Caco-2 (cell line): Measurements from ENCODE around the gene IL1RL1. TPM values are rescaled to one million over a fixed set of nuclear protein-coding genes. Genes with fewer than 3 reads are reported as not detected.

Experiments used
- BruUV-seq: library from RNA; stranded (reverse); fragments of 400-500 nt; replicated peaks from 2 replicates; lab custom pipeline; 2021; lab: Mats Ljungman, UMichigan
- CTCF ChIA-PET: fragments of 300-600 bp; sonication (Branson Sonifier 250); formaldehyde crosslinking; loops from one replicate; lab custom pipeline; 2022; ENCODE audit warnings: antibody characterized with exemption; lab: Charles Lee
- POLR2A ChIA-PET: fragments of 300-600 bp; sonication (Branson Sonifier 250); formaldehyde crosslinking; loops from one replicate; lab custom pipeline; 2022; ENCODE audit warnings: antibody characterized with exemption; lab: Charles Lee
- DNase-seq, 2 experiments: peaks; one replicate each; pipeline versions ENCODE4 v3.0.0 to v3.0.0-alpha.2; 2020 to 2022
- H3K27me3 ChIP-seq: replicated peaks from 2 replicates; pipeline ENCODE4 v1.6.0; 2011; ENCODE audit warnings: low read length; ENCODE audit not compliant: control insufficient read depth, insufficient read depth
- H3K36me3 ChIP-seq: 2 replicates; pipeline ENCODE4 v1.5.1; 2011; ENCODE audit warnings: low read length; ENCODE audit not compliant: control insufficient read depth, insufficient read depth
- H3K4me1 ChIP-seq: fragments of 250-450 bp; sonication (Bioruptor Pico); 2 replicates; pipeline ENCODE4 v1.5.1; 2020; ENCODE audit warnings: mild to moderate bottlenecking
- H3K4me3 ChIP-seq: 2 replicates; pipeline ENCODE4 v1.5.1; 2011; ENCODE audit warnings: low read depth, mild to moderate bottlenecking, control low read depth, low read length
- H3K9me3 ChIP-seq: fragments of 250-450 bp; sonication (Bioruptor Pico); 2 replicates; pipeline ENCODE4 v1.5.1; 2020; ENCODE audit warnings: mild to moderate bottlenecking, moderate library complexity
- H3K27ac Mint-ChIP-seq: one replicate; pipeline ENCODE4 v1.8.0; 2022; ENCODE audit warnings: mixed read lengths; ENCODE audit not compliant: unreplicated experiment
- H3K27me3 Mint-ChIP-seq: one replicate; pipeline ENCODE4 v1.8.0; 2022; ENCODE audit warnings: mixed read lengths; ENCODE audit not compliant: insufficient read depth, unreplicated experiment
- H3K36me3 Mint-ChIP-seq: one replicate; pipeline ENCODE4 v1.8.0; 2022; ENCODE audit warnings: mild to moderate bottlenecking, mixed read lengths; ENCODE audit not compliant: insufficient read depth, unreplicated experiment
- H3K4me1 Mint-ChIP-seq: one replicate; pipeline ENCODE4 v1.8.0; 2022; ENCODE audit warnings: low read depth, mixed read lengths; ENCODE audit not compliant: unreplicated experiment
- H3K4me3 Mint-ChIP-seq: one replicate; pipeline ENCODE4 v1.8.0; 2022; ENCODE audit warnings: mild to moderate bottlenecking, moderate library complexity, mixed read lengths; ENCODE audit not compliant: unreplicated experiment
- H3K9me3 Mint-ChIP-seq: one replicate; pipeline ENCODE4 v1.8.0; 2022; ENCODE audit warnings: mixed read lengths; ENCODE audit not compliant: unreplicated experiment
- intact Hi-C: fragments of 100-400 bp; cut with micrococcal nuclease; formaldehyde crosslinking; loops from one replicate; pipeline ENCODE4 v1.10.0; 2022; ENCODE audit not compliant: unreplicated experiment
- total RNA-seq: library from RNA; stranded (reverse); gene quantifications from 2 replicates; pipeline ENCODE4 v1.2.3, GENCODE V29; 2022
- TF ChIP-seq, protein P1 (sequence below), 2 experiments: fragments of 200-600 bp in 1 of 2; IDR thresholded peaks; 1 replicate in 1 of 2; 2 replicates in 1 of 2; pipeline versions ENCODE4 v1.5.1 to v1.8.0; 2011 to 2022; ENCODE audit warnings: antibody characterized with exemption in 1 of 2, control low read depth in 1 of 2, inconsistent platforms in 1 of 2, low read depth in 1 of 2, low read length in 1 of 2, mild to moderate bottlenecking in 1 of 2, moderate library complexity in 1 of 2; ENCODE audit not compliant: insufficient read depth in 1 of 2, severe bottlenecking in 1 of 2, unreplicated experiment in 1 of 2

The IL1RL1 gene
- total RNA-seq, 1 experiment from 2014 or later, result not detected

DNA sequence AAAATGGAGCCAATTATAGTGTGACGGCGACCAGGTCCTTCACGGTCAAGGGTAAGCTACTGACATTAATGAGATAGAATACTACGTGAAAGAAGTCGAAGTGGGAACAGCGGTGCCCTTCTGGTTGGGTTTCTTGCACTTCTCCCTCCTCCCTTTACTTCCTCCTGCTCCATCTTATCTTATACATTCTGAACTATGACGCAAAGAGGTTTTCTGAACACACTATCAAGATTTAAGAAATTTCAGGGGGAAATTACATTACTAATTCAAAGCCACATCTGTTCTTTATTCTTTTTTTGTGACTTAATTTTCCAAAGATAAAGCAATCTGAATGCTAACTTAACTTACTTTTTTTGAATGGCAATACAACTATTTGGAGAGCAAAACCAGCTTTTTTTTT is 29.4 kb downstream of the IL1RL1 start:
- Mint-ChIP-seq H3K36me3 (no peaks in the 10 kb centered on the region), H3K4me1 (no peaks in the 10 kb centered on the region), H3K27ac (no peak overlapping the region), H3K9me3 (no peaks in the 10 kb centered on the region), H3K4me3 (no peak overlapping the region), H3K27me3 (no peaks in the 10 kb centered on the region)
- intact Hi-C loops, result no loop called here
- Histone ChIP-seq H3K27me3 (peaks cover 1% of the 10 kb centered on the region), H3K4me1 (no peaks in the 10 kb centered on the region), H3K9me3 (no peaks in the 10 kb centered on the region), H3K4me3 (no peak overlapping the region), H3K36me3 (no peaks in the 10 kb centered on the region)
- TF ChIP-seq, protein P1, sequence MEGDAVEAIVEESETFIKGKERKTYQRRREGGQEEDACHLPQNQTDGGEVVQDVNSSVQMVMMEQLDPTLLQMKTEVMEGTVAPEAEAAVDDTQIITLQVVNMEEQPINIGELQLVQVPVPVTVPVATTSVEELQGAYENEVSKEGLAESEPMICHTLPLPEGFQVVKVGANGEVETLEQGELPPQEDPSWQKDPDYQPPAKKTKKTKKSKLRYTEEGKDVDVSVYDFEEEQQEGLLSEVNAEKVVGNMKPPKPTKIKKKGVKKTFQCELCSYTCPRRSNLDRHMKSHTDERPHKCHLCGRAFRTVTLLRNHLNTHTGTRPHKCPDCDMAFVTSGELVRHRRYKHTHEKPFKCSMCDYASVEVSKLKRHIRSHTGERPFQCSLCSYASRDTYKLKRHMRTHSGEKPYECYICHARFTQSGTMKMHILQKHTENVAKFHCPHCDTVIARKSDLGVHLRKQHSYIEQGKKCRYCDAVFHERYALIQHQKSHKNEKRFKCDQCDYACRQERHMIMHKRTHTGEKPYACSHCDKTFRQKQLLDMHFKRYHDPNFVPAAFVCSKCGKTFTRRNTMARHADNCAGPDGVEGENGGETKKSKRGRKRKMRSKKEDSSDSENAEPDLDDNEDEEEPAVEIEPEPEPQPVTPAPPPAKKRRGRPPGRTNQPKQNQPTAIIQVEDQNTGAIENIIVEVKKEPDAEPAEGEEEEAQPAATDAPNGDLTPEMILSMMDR (IDR thresholded peaks at IDR 0.05; ENCODE audit: insufficient read depth in 1 of 2, low read depth in 1 of 2, low read length in 1 of 2, severe bottlenecking in 1 of 2, unreplicated experiment in 1 of 2), result no peak
- ChIA-PET CTCF (interaction anchor here (0.6 kb wide), 1 partner anchor 807 kb away, joined by 4 read pairs; no protein-coding TSS in a partner anchor), POLR2A (no interaction called here)
- no TSS peak for BruUV-seq
- no peak for DNase-seq

DNA sequence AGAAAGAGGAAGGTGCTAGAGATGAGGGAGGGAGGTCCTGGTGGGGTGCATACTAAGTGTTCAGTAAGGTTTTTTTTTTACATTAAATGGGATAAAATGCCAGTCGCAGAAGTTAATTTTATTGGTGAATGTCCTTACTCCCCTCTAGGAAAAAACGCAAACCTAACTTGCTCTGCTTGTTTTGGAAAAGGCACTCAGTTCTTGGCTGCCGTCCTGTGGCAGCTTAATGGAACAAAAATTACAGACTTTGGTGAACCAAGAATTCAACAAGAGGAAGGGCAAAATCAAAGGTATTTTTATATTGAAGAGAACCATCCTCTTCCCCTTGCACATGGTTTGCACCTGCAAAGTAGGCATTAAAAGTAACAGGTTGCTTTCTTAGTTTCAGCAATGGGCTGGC is 31.5 kb downstream of the IL1RL1 start:
- no peak overlapping the region for H3K4me3 ChIP-seq
- no TSS peak for BruUV-seq
- peaks cover 1% of the 10 kb centered on the region for H3K27me3 ChIP-seq
- intact Hi-C loops, result no loop called here
- no peak overlapping the region for H3K27ac Mint-ChIP-seq
- DNase-seq, result no peak
- ChIA-PET CTCF (interaction anchor here (0.6 kb wide), 1 partner anchor 70 kb away, joined by 3 read pairs; no protein-coding TSS in a partner anchor), POLR2A (no interaction called here)
- H3K36me3 ChIP-seq, result no peaks in the 10 kb centered on the region
- H3K9me3 Mint-ChIP-seq, result no peaks in the 10 kb centered on the region
- H3K4me1 ChIP-seq, result no peaks in the 10 kb centered on the region
- H3K4me3 Mint-ChIP-seq, result no peak overlapping the region
- H3K27me3 Mint-ChIP-seq, result peaks cover 7% of the 10 kb centered on the region
- TF ChIP-seq, protein P1 (IDR thresholded peaks at IDR 0.05; ENCODE audit: insufficient read depth in 1 of 2, low read depth in 1 of 2, low read length in 1 of 2, severe bottlenecking in 1 of 2, unreplicated experiment in 1 of 2), result no peak
- H3K36me3 Mint-ChIP-seq, result no peaks in the 10 kb centered on the region
- H3K9me3 ChIP-seq, result no peaks in the 10 kb centered on the region
- no peaks in the 10 kb centered on the region for H3K4me1 Mint-ChIP-seq

DNA sequence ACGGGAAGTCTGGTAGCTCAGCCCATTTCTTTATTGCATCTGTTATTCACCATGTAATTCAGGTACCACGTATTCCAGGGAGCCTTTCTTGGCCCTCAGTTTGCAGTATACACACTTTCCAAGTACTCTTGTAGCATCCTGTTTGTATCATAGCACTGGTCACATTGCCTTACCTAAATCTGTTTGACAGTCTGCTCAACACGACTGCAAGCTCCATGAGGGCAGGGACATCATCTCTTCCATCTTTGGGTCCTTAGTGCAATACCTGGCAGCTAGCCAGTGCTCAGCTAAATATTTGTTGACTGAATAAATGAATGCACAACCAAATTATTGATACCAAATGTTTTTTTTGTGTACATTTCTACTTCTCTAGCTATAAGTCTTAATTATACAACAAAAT is 33.0 kb downstream of the IL1RL1 start:
- peaks cover 1% of the 10 kb centered on the region for H3K27me3 ChIP-seq
- CTCF ChIA-PET, result no interaction called here
- no peaks in the 10 kb centered on the region for H3K36me3 ChIP-seq
- Mint-ChIP-seq H3K27me3 (peaks cover 7% of the 10 kb centered on the region), H3K9me3 (no peaks in the 10 kb centered on the region), H3K4me3 (no peak overlapping the region), H3K4me1 (no peaks in the 10 kb centered on the region), H3K36me3 (no peaks in the 10 kb centered on the region), H3K27ac (no peak overlapping the region)
- TF ChIP-seq, protein P1 (IDR thresholded peaks at IDR 0.05; ENCODE audit: insufficient read depth in 1 of 2, low read depth in 1 of 2, low read length in 1 of 2, severe bottlenecking in 1 of 2, unreplicated experiment in 1 of 2), result no peak
- H3K4me3 ChIP-seq, result no peak overlapping the region
- POLR2A ChIA-PET, result no interaction called here
- no peak for DNase-seq
- no peaks in the 10 kb centered on the region for H3K9me3 ChIP-seq
- intact Hi-C loops, result no loop called here
- no TSS peak for BruUV-seq
- no peaks in the 10 kb centered on the region for H3K4me1 ChIP-seq
